Left colon (tissue), 2 donors: ENCODE results near the gene ZFPM1. TPM values are rescaled to one million over a fixed set of nuclear protein-coding genes. Genes with fewer than 3 reads are reported as not detected.
"Not testable (repeated sequence)": the region's sequence is repeated elsewhere in the genome, so short reads cannot be mapped to it uniquely, and the experiment has no call there.

Source experiments
- ATAC-seq: fragments of 200-7000 bp; cut with Tn5 transposase; one replicate; pipeline ENCODE4 v1.9.1; 2020; ENCODE audit warnings: mild to moderate bottlenecking, moderate library complexity
- DNase-seq, 2 donors: peaks; one replicate each; pipeline ENCODE4 v3.0.0-alpha.2; 2020
- intact Hi-C, 2 donors: fragments of 100-400 bp; cut with DNase I in 1 of 2; cut with micrococcal nuclease in 1 of 2; formaldehyde crosslinking; loops; one replicate each; pipeline versions ENCODE4 v1.11.2 to v1.14.0; 2022; cut with DNase I, micrococcal nuclease
- total RNA-seq, 2 donors: library from RNA; stranded (reverse); fragmentation: NEBNext Ultra II Directional; extraction: Animal tissue kit (Norgen Biotek cat#: 25700); gene quantifications; one replicate each; pipeline ENCODE4 v1.2.1, GENCODE V29; 2021
- donor health status: DM: no; HTN: no; CAD: no.
- donor health status: DM: yes; HTN: yes; CAD: no.

ZFPM1 gene
- total RNA-seq, 2 donors from 2014 or later: 8.0 to 11.3 TPM

GRCh38 chr16:88514526-88515232, 61.6 kb downstream of the ZFPM1 start:
- intact Hi-C loops: no loop called here
- ATAC-seq (no peak), DNase-seq (no peak)

GRCh38 chr16:88515371-88515770, 62.3 kb downstream of the ZFPM1 start:
- DNase-seq (no peak), ATAC-seq (no peak)
- intact Hi-C loops: no loop called here

- intact Hi-C loops: no loop called here
- ATAC-seq (no peak), DNase-seq (no peak)
Observed at GRCh38 chr16:88515925-88516594, 63.0 kb downstream of the ZFPM1 start.

GRCh38 chr16:88516601-88517061, 63.6 kb downstream of the ZFPM1 start:
- intact Hi-C loops: no loop called here
- DNase-seq (no peak), ATAC-seq (no peak)

- DNase-seq, intact Hi-C loops, ATAC-seq: not testable (repeated sequence)
Observed at GRCh38 chr16:88517208-88517774, 64.2 kb downstream of the ZFPM1 start.

GRCh38 chr16:88518411-88519111, 65.5 kb downstream of the ZFPM1 start:
- ATAC-seq, intact Hi-C loops, DNase-seq: not testable (repeated sequence)

GRCh38 chr16:88519240-88519639, 66.2 kb downstream of the ZFPM1 start:
- ATAC-seq (no peak), DNase-seq (no peak)
- intact Hi-C loops: no loop called here

- intact Hi-C loops: no loop called here
- ATAC-seq (no peak), DNase-seq (no peak)
Observed at GRCh38 chr16:88519938-88520653, 67.0 kb downstream of the ZFPM1 start.

- no peak for DNase-seq
- ATAC-seq: no peak
- intact Hi-C loops: no loop called here
Observed at GRCh38 chr16:88521674-88522073, 68.6 kb downstream of the ZFPM1 start.

GRCh38 chr16:88522276-88522949, 69.3 kb downstream of the ZFPM1 start:
- no peak for ATAC-seq
- intact Hi-C loops: no loop called here
- no peak for DNase-seq

- intact Hi-C loops: no loop called here
- ATAC-seq (no peak), DNase-seq (no peak)
Observed at GRCh38 chr16:88523309-88524161, 70.5 kb downstream of the ZFPM1 start.

GRCh38 chr16:88524274-88524972, 71.3 kb downstream of the ZFPM1 start:
- DNase-seq: no peak
- ATAC-seq: no peak
- intact Hi-C loops: no loop called here

GRCh38 chr16:88524973-88525662, 72.0 kb downstream of the ZFPM1 start:
- intact Hi-C loops: no loop called here
- peak; percentile 56 for ATAC-seq
- DNase-seq: no peak

- no peak for DNase-seq
- ATAC-seq: no peak
- intact Hi-C loops: no loop called here
Observed at GRCh38 chr16:88525663-88525990, 72.5 kb downstream of the ZFPM1 start.

- peak; percentile 18 for ATAC-seq
- intact Hi-C loops: loop anchor here in 1 of 2 donors (2.0 kb wide), 1 partner anchor 83 kb away; no protein-coding TSS in a partner anchor
- no peak for DNase-seq
Observed at GRCh38 chr16:88526008-88526905, 73.2 kb downstream of the ZFPM1 start.

GRCh38 chr16:88526906-88527185, 73.8 kb downstream of the ZFPM1 start:
- DNase-seq: no peak
- peak; percentile 2 for ATAC-seq
- intact Hi-C loops: loop anchor here in 1 of 2 donors (2.0 kb wide), 1 partner anchor 84 kb away; no protein-coding TSS in a partner anchor
